ENCODE results near the gene TFCP2L1.

Gene TFCP2L1

GRCh38 chr2:121263996-121264715 lies 20.8 kb downstream of the TFCP2L1 start:
- DNase-seq: no peak

- DNase-seq: peak; percentile 93
These were observed 24.4 kb downstream of the TFCP2L1 start for GRCh38 chr2:121260370-121261154.

GRCh38 chr2:121258051-121258450 lies 27.0 kb downstream of the TFCP2L1 start:
- DNase-seq: no peak

DNA sequence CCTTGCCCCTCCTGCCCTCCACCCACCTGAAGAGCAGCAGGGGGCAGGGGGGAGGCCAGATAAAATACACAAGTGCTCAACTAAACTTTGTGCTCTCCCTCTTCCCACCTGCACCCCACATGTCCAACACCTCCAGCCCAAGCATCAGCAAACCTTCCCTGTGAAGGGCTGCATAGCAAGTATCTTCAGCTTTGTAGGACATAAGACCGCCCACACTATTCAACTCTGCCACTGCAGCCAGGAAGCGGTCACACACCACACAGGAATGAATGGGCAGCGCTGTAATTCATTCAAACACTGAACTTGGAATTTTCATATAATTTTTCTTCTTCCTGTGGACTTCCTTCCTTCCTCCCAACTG lies 27.5 kb downstream of the TFCP2L1 start:
- DNase-seq: no peak

GRCh38 chr2:121256720-121257479 lies 28.1 kb downstream of the TFCP2L1 start:
- DNase-seq: no peak

GRCh38 chr2:121255358-121255757 lies 29.6 kb downstream of the TFCP2L1 start:
- DNase-seq: peak; percentile 60

DNA sequence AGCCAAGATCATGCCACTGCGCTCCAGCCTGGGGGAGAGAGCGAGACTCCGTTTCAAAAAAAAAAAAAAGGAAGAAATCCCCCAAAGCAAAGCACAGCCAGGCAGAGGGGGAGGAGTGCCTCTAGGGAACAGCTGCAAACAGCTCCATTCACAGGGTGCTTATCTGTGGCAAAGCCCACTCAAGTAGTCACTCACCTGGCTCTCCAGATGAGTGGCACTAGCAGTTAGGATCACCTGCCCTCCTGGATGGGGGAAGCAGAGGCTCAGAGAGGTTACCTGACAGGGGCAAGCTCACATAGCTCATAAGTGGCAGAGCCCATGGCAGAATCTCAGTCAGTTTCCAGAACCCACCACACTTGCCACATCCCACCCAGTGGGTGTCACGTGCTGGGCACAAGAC lies 30.3 kb downstream of the TFCP2L1 start:
- peak; percentile 96 for DNase-seq

GRCh38 chr2:121253674-121254240 lies 31.2 kb downstream of the TFCP2L1 start:
- no peak for DNase-seq

- no peak for DNase-seq
These were observed 31.9 kb downstream of the TFCP2L1 start for GRCh38 chr2:121253021-121253673.

DNA sequence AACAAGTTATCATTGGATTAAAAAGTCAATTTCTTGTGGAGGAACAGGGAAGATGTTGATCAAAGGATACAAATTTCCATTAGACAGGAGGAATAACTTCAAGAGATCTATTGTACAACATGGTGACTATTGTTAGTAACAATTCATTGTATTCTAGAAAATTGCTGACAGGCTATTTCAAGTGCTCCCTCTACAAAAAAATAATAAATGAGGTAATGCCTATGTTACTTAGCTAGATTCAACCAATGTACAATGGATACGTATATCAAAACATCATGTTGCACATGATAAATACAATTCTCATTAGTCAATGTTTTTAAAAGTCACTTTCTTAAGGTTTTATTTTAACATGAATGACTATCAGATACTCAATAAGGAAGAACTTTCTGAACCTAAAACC lies 33.5 kb downstream of the TFCP2L1 start:
- peak; percentile 36 for DNase-seq

DNA sequence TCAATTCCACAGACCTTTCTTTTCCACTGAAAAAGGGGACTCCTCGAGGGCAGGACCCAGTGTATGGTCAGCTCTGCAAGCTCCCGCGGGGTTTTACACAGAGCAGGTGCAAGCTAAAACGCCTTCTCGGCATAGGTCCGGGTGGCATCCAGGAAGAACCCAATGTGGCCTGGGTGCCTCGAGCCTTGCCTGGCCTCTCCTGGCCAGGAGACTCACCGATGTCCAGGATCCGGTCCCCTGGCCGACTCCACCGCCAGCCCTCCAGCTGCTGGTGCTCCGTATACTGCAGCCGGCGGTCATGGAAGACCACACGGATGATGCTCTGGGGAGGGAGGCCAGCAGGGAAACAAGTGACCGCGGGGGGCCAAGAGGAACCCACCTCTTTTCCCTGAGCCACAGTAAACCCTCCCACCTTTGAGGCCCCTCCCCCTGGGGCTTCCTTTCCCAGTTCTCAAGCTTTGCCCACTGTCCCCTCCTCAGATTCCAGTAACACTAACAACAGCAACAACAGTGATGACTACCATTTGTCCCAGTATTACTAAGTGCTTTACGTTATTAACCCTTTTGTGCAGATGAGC lies 36.1 kb downstream of the TFCP2L1 start:
- DNase-seq: no peak

GRCh38 chr2:121247971-121248370 lies 37.0 kb downstream of the TFCP2L1 start:
- no peak for DNase-seq

- no peak for DNase-seq
These were observed 37.5 kb downstream of the TFCP2L1 start for GRCh38 chr2:121247534-121247933.

DNA sequence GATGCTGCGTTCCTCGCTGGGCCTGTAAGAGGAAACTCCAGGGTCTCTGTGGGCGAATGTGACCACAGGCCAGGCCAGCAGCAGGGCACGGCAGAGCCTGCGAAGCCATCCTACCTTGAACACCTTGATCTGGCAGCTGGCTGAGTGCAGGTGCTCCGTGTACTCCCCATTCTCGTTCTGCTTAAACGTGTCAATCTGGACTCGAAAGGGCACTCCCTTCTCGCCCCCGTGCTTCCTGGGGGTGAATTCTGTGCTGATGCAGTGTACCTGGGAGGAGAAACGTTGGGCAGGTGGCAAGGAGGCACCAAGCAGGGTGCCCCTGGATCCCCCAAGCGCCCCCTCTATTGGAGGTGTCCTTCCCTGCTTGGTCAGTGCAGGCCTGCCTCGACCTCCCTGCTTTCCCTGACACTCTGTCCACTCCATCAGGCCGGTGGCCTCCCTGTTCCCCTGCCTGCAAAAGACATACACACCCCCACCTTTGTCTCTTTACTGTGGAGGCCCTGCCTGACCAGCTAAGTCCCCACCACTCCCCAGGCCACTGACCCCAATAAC lies 38.2 kb downstream of the TFCP2L1 start:
- DNase-seq: no peak

DNA sequence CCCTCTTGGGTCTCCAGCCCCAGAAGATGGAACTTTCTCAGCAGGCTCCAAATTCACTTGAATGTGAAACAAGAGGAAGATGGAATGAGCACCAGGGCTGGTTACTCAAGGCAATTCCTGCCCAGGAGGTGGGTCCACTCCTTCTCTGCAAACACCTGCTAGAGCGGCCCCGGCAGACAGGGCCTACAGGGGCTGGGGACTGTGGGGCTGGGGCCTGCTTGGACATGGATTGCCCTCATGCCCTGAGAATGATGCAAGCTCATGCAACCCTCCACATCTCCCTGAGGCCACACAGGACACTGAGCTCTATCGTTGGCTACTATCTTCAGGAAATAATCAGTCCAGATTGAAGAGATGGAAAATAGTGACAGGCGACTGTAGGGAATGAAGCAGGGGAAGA lies 39.1 kb downstream of the TFCP2L1 start:
- DNase-seq: no peak

- no peak for DNase-seq
These were observed 39.7 kb downstream of the TFCP2L1 start for GRCh38 chr2:121245120-121245820.

DNA sequence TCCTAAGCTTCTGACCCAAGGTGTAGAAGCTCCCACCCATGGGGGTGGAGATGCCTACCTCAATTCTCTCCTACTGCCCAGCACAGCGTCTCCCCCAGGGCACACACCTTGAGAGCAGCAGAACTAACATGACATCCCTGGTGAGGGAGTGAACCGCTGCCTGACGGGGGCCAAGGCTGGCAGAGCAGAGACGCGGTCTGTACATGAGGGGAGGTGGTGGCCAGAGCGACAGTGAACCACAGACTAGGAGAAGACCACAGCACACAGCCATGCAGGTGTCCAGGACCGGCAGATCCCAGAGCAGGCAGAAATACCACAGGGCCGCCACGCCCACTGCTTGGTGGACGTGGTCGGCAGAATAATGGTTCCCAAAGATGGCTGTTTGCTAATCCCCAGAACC lies 40.4 kb downstream of the TFCP2L1 start:
- no peak for DNase-seq

- DNase-seq: no peak
These were observed 41.1 kb downstream of the TFCP2L1 start for GRCh38 chr2:121243821-121244460.

GRCh38 chr2:121242976-121243375 lies 42.0 kb downstream of the TFCP2L1 start:
- DNase-seq: peak; percentile 42

GRCh38 chr2:121242175-121242875 lies 42.7 kb downstream of the TFCP2L1 start:
- DNase-seq: peak; percentile 76

All from DMS79 treated with DMSO at 0.1 percent for 48 hours (cell line).